H1 (cell line): ENCODE data around the gene NFAM1. TPM values are rescaled to one million over a fixed set of nuclear protein-coding genes. Genes with fewer than 3 reads are reported as not detected.

Experiments
- CTCF ChIA-PET: fragments of 300-600 bp; sonication (Branson Sonifier 250); formaldehyde crosslinking; loops from one replicate; lab custom pipeline; 2021; ENCODE audit not compliant: partially characterized antibody; lab: Charles Lee
- POLR2A ChIA-PET: fragments of 300-600 bp; sonication (Branson Sonifier 250); formaldehyde crosslinking; loops from one replicate; lab custom pipeline; 2021; ENCODE audit warnings: inconsistent platforms; ENCODE audit not compliant: partially characterized antibody; lab: Charles Lee
- DNase-seq, 2 experiments: peaks; one replicate each; pipeline versions ENCODE4 v3.0.0 to v3.0.0-alpha.2; 2010 to 2022; ENCODE audit warnings: low spot score in 2 of 2, low read depth in 1 of 2, mixed read lengths in 1 of 2
- FAIRE-seq: peaks from 2 replicates; lab custom pipeline; 2011; peaks lifted over from hg19 to GRCh38; lab: Jason Lieb, UNC
- H2AFZ ChIP-seq: 2 replicates; pipeline ENCODE4 v1.8.1; 2012; ENCODE audit warnings: low read length, inconsistent platforms
- H2AK5ac ChIP-seq: 2 replicates; pipeline ENCODE4 v1.6.1; 2013; ENCODE audit warnings: low read depth, low read length
- H2BK120ac ChIP-seq: replicated peaks from 2 replicates; pipeline ENCODE3; 2013; ENCODE audit warnings: low read depth, low read length, inconsistent platforms
- H2BK12ac ChIP-seq: 2 replicates; pipeline ENCODE4 v1.6.1; 2013; ENCODE audit warnings: low read depth, low read length
- H2BK15ac ChIP-seq: 2 replicates; pipeline ENCODE4 v1.6.1; 2013; ENCODE audit warnings: low read length
- H2BK20ac ChIP-seq: 2 replicates; pipeline ENCODE4 v1.6.1; 2013; ENCODE audit warnings: low read length
- H2BK5ac ChIP-seq: 2 replicates; pipeline ENCODE4 v1.6.1; 2013; ENCODE audit warnings: low read depth, low read length
- H3K14ac ChIP-seq: 2 replicates; pipeline ENCODE4 v1.6.1; 2013; ENCODE audit warnings: inconsistent platforms; ENCODE audit not compliant: insufficient read length
- H3K18ac ChIP-seq: 2 replicates; pipeline ENCODE4 v1.6.1; 2013; ENCODE audit warnings: low read length; ENCODE audit errors: extremely low read depth
- H3K23ac ChIP-seq: 2 replicates; pipeline ENCODE4 v1.6.1; 2013; ENCODE audit warnings: inconsistent platforms; ENCODE audit not compliant: insufficient read length
- H3K23me2 ChIP-seq: 2 replicates; pipeline ENCODE4 v1.6.1; 2013; ENCODE audit warnings: low read depth, low read length
- H3K27ac ChIP-seq: 2 replicates; pipeline ENCODE4 v1.6.1; 2011; ENCODE audit warnings: low read depth, low read length, inconsistent platforms
- H3K27me3 ChIP-seq, 4 experiments: replicated peaks in 1 of 4; 1 replicate in 1 of 4; 2 replicates in 3 of 4; pipeline versions ENCODE4 v1.6.1 to v1.8.1; 2011 to 2013; ENCODE audit warnings: low read length in 3 of 4, mild to moderate bottlenecking in 3 of 4, inconsistent platforms in 2 of 4, mixed read lengths in 2 of 4, moderate library complexity in 1 of 4; ENCODE audit not compliant: control insufficient read depth in 3 of 4, insufficient read depth in 3 of 4; ENCODE audit errors: extremely low read depth in 1 of 4
- H3K36me3 ChIP-seq, 4 experiments: 2 replicates each; pipeline versions ENCODE4 v1.6.1 to v1.8.1; 2011 to 2013; ENCODE audit warnings: mild to moderate bottlenecking in 4 of 4, low read length in 3 of 4, moderate library complexity in 2 of 4, control low read depth in 1 of 4, inconsistent platforms in 1 of 4; ENCODE audit not compliant: insufficient read depth in 4 of 4, control insufficient read depth in 2 of 4
- H3K4ac ChIP-seq: replicated peaks from 2 replicates; pipeline ENCODE3; 2013; ENCODE audit warnings: low read length, low read depth, mixed read lengths, inconsistent platforms; ENCODE audit not compliant: insufficient read length
- H3K4me1 ChIP-seq, 4 experiments: replicated peaks in 1 of 4; 1 replicate in 1 of 4; 2 replicates in 3 of 4; pipeline versions ENCODE4 v1.6.1 to v1.8.1; 2011 to 2013; ENCODE audit warnings: low read length in 3 of 4, inconsistent platforms in 2 of 4, mixed read lengths in 1 of 4; ENCODE audit not compliant: insufficient read depth in 4 of 4, control insufficient read depth in 3 of 4
- H3K4me2 ChIP-seq, 2 experiments: 2 replicates each; pipeline versions ENCODE4 v1.6.1 to v1.8.1; 2011 to 2013; ENCODE audit warnings: low read depth in 2 of 2, low read length in 2 of 2, control low read depth in 1 of 2, inconsistent platforms in 1 of 2, mild to moderate bottlenecking in 1 of 2; ENCODE audit not compliant: insufficient read depth in 1 of 2
- H3K4me3 ChIP-seq, 4 experiments: fragments of 200-600, 300-600 bp in 1 of 4; sonication (generic), shearing (Covaris generic), sonication (Bioruptor Twin) in 1 of 4; 2 replicates each; pipeline versions ENCODE4 v1.5.1 to v1.8.1; 2011 to 2016; ENCODE audit warnings: low read length in 4 of 4, low read depth in 3 of 4, control low read depth in 2 of 4, inconsistent platforms in 2 of 4, mild to moderate bottlenecking in 2 of 4, mixed read lengths in 1 of 4, moderate library complexity in 1 of 4; ENCODE audit not compliant: insufficient read depth in 2 of 4; ENCODE audit errors: extremely low read depth in 1 of 4
- H3K56ac ChIP-seq: replicated peaks from 2 replicates; pipeline ENCODE3; 2013; ENCODE audit warnings: low read depth, mild to moderate bottlenecking, mixed read lengths, low read length, inconsistent platforms; ENCODE audit not compliant: insufficient read length
- H3K79me1 ChIP-seq: 2 replicates; pipeline ENCODE4 v1.6.1; 2013; ENCODE audit warnings: low read depth, low read length, control low read depth
- H3K79me2 ChIP-seq, 2 experiments: 2 replicates each; pipeline versions ENCODE4 v1.6.1 to v1.8.1; 2012 to 2013; ENCODE audit warnings: low read length in 2 of 2, mild to moderate bottlenecking in 2 of 2, inconsistent platforms in 1 of 2; ENCODE audit not compliant: insufficient read depth in 2 of 2, control insufficient read depth in 1 of 2
- H3K9ac ChIP-seq, 4 experiments: replicated peaks in 1 of 4; 1 replicate in 1 of 4; 2 replicates in 3 of 4; pipeline versions ENCODE4 v1.6.1 to v1.8.1; 2011 to 2013; ENCODE audit warnings: low read depth in 3 of 4, low read length in 3 of 4, control low read depth in 2 of 4, mild to moderate bottlenecking in 2 of 4, moderate library complexity in 2 of 4, inconsistent platforms in 1 of 4; ENCODE audit errors: extremely low read depth in 1 of 4
- H3K9me3 ChIP-seq, 2 experiments: 2 replicates each; pipeline versions ENCODE4 v1.6.1 to v1.8.1; 2012 to 2013; ENCODE audit warnings: mild to moderate bottlenecking in 2 of 2, moderate library complexity in 2 of 2, control low read depth in 1 of 2, inconsistent platforms in 1 of 2, low read depth in 1 of 2, low read length in 1 of 2, mixed read lengths in 1 of 2; ENCODE audit not compliant: insufficient read depth in 2 of 2
- H4K20me1 ChIP-seq, 2 experiments: replicated peaks in 1 of 2; 2 replicates each; pipeline versions ENCODE3 to v1.8.1; 2011 to 2013; ENCODE audit warnings: inconsistent platforms in 2 of 2, low read length in 2 of 2, mild to moderate bottlenecking in 1 of 2; ENCODE audit not compliant: insufficient read depth in 2 of 2, control insufficient read depth in 1 of 2
- H4K5ac ChIP-seq: 2 replicates; pipeline ENCODE4 v1.6.1; 2013; ENCODE audit warnings: low read length, low read depth, mixed read lengths, inconsistent platforms; ENCODE audit not compliant: insufficient read length
- H4K8ac ChIP-seq: 2 replicates; pipeline ENCODE4 v1.8.0; 2013; ENCODE audit warnings: mild to moderate bottlenecking, moderate library complexity, low read length, inconsistent platforms; ENCODE audit not compliant: insufficient read depth; ENCODE audit errors: extremely low read depth
- H4K91ac ChIP-seq: replicated peaks from 2 replicates; pipeline ENCODE3; 2013; ENCODE audit warnings: low read length, mixed read lengths, inconsistent platforms; ENCODE audit not compliant: insufficient read length
- ATF2 ChIP-seq: IDR thresholded peaks from 2 replicates; pipeline ENCODE4 v1.6.1; 2012; ENCODE audit warnings: low read length, inconsistent platforms
- ATF3 ChIP-seq: IDR thresholded peaks from 2 replicates; pipeline ENCODE4 v1.6.1; 2011; ENCODE audit warnings: low read depth, mild to moderate bottlenecking, low read length; ENCODE audit not compliant: insufficient read depth
- CTCF ChIP-seq, 3 experiments: IDR thresholded peaks; 1 replicate in 2 of 3; 2 replicates in 1 of 3; pipeline versions ENCODE4 v1.5.1 to v1.6.1; 2011; ENCODE audit warnings: low read length in 3 of 3, mild to moderate bottlenecking in 3 of 3, inconsistent platforms in 2 of 3, low read depth in 1 of 3, moderate library complexity in 1 of 3; ENCODE audit not compliant: insufficient read depth in 1 of 3; ENCODE audit errors: control extremely low read depth in 1 of 3
- EGR1 ChIP-seq: IDR thresholded peaks from 2 replicates; pipeline ENCODE4 v1.6.1; 2011; ENCODE audit warnings: low read depth, low read length, borderline replicate concordance
- KDM1A ChIP-seq: fragments of 200-600, 300-600 bp; sonication (generic); IDR thresholded peaks from 2 replicates; pipeline ENCODE4 v1.7.1; 2016; ENCODE audit warnings: mild to moderate bottlenecking, low read length, borderline replicate concordance
- NANOG ChIP-seq: IDR thresholded peaks from 2 replicates; pipeline ENCODE4 v1.6.1; 2011; ENCODE audit warnings: low read length, low read depth, mild to moderate bottlenecking, inconsistent platforms; ENCODE audit not compliant: insufficient read depth, poor library complexity, severe bottlenecking
- POLR2A ChIP-seq, 2 experiments: IDR thresholded peaks; 1 replicate in 1 of 2; 2 replicates in 1 of 2; pipeline ENCODE4 v1.6.1; 2011; ENCODE audit warnings: low read depth in 2 of 2, low read length in 2 of 2, mild to moderate bottlenecking in 2 of 2; ENCODE audit errors: control extremely low read depth in 1 of 2
- SP2 ChIP-seq: IDR thresholded peaks from 2 replicates; pipeline ENCODE4 v1.6.1; 2012; ENCODE audit warnings: mild to moderate bottlenecking, low read length, inconsistent platforms
- TCF12 ChIP-seq: IDR thresholded peaks from 2 replicates; pipeline ENCODE4 v1.6.1; 2011; ENCODE audit warnings: low read depth, mild to moderate bottlenecking, low read length
- whole genome bisulfite sequencing, 2 experiments: shearing (Covaris generic) in 1 of 2; methylation state at CpG; one replicate each; pipeline versions ENCODE4 v1.1.6 to v1.1.7; 2013 to 2015; ENCODE audit warnings: low lambda C conversion rate in 2 of 2, mixed read lengths in 2 of 2, inconsistent platforms in 1 of 2, low coverage in 1 of 2, missing lambda C conversion rate in 1 of 2; ENCODE audit not compliant: insufficient replicate concordance in 2 of 2, insufficient coverage in 1 of 2, insufficient read length in 1 of 2; ENCODE audit errors: extremely low coverage in 1 of 2, missing lambda C conversion rate in 1 of 2; 5-methylcytosine and 5-hydroxymethylcytosine counted together
- polyA plus RNA-seq, 7 experiments: library from polyadenylated mRNA; depleted of rRNA in 3 of 7; stranded (reverse) in 5 of 7; unstranded in 2 of 7; fragments of >200 nt in 5 of 7; fragments of 200-250 nt in 2 of 7; gene quantifications; 1 replicate in 5 of 7; 2 replicates in 1 of 7; 4 replicates in 1 of 7; pipeline versions ENCODE4 v1.2.1 to v1.2.3, GENCODE V29; 2011 to 2013; ENCODE audit warnings: missing spikeins in 2 of 7, mixed read lengths in 2 of 7
- total RNA-seq: library from RNA; stranded (reverse); fragmentation: NEBNext Ultra II Directional; extraction: Animal tissue kit (Norgen Biotek cat#: 25700); gene quantifications from 2 replicates; pipeline ENCODE4 v1.2.1, GENCODE V29; 2021

NFAM1 gene
- total and polyA plus RNA-seq, 2 of the 8 experiments (the other 6 are each of a cell fraction or from before 2014, with no cell fraction given) = 0.62 to 0.73 TPM

- Histone ChIP-seq H2BK20ac (no peak overlapping the region), H3K36me3 (no peaks in the 10 kb centered on the region), H2BK15ac (no peak overlapping the region), H3K27me3 (peaks cover 0 to 3% (median 1%) of the 10 kb centered on the region in 4 experiments; a peak in 3 of 7 replicates), H3K4me3 (no peak overlapping the region), H2AFZ (no peak overlapping the region), H3K23ac (no peak overlapping the region), H3K4me2 (no peak overlapping the region), H3K79me1 (no peaks in the 10 kb centered on the region), H3K18ac (no peak overlapping the region), H3K23me2 (peaks cover 2% of the 10 kb centered on the region; the same call in 1 of the 2 replicates), H3K79me2 (no peaks in the 10 kb centered on the region), H4K91ac (no peak overlapping the region), H3K4ac (no peak overlapping the region), H2BK120ac (no peak overlapping the region), H3K27ac (no peak overlapping the region), H4K20me1 (no peaks in the 10 kb centered on the region), H4K5ac (no peak overlapping the region), H2AK5ac (no peak overlapping the region), H4K8ac (no peak overlapping the region), H3K9ac (no peak overlapping the region), H3K14ac (no peak overlapping the region), H2BK5ac (no peak overlapping the region), H3K56ac (no peak overlapping the region), H3K4me1 (peaks cover 3 to 20% (median 15%) of the 10 kb centered on the region in 4 experiments), H3K9me3 (no peaks in the 10 kb centered on the region), H2BK12ac (no peak overlapping the region)
- CTCF ChIA-PET = interaction anchor here (0.8 kb wide), 1 partner anchor 181 kb away, joined by 3 read pairs; no protein-coding TSS in a partner anchor
- DNase-seq = no peak
- 92% methylated on average over 4 of the region's 4 CpGs; no CpG with 5 or more reads in 1 of the 2 experiments for WGBS, 2 experiments
- POLR2A ChIA-PET = interaction anchor here (0.7 kb wide), 1 partner anchor 14 kb away, joined by 4 read pairs; no protein-coding TSS in a partner anchor
- FAIRE-seq = no peak
- TF ChIP-seq ATF2 = no peak
- TF ChIP-seq ATF3 = no peak
- TF ChIP-seq NANOG = no peak
- no peak for TF ChIP-seq EGR1
- no peak for TF ChIP-seq SP2
- no peak for TF ChIP-seq TCF12
- no peak for TF ChIP-seq CTCF (IDR thresholded peaks at IDR 0.05; ENCODE audit: control extremely low read depth in 1 of 3, insufficient read depth in 1 of 3, low read depth in 1 of 3, low read length in 3 of 3)
- no peak for TF ChIP-seq POLR2A (IDR thresholded peaks at IDR 0.05; ENCODE audit: control extremely low read depth in 1 of 2, low read depth in 2 of 2, low read length in 2 of 2)
- no peak for TF ChIP-seq KDM1A
These were observed 81.8 kb downstream of the NFAM1 start for GRCh38 chr22:42350373-42350772.
